Astrocyte of the cerebellum (primary cell): Measurements from ENCODE around the gene CFAP61.

Source experiments
- DNase-seq: peaks from one replicate; pipeline ENCODE4 v3.0.0-alpha.2; 2011; ENCODE audit warnings: low read depth
- H3K4me3 ChIP-seq: 2 replicates; pipeline ENCODE4 v1.5.1; 2011; ENCODE audit warnings: mild to moderate bottlenecking, low read depth, low read length, moderate library complexity
- in situ Hi-C: cut with HindIII; loops from 2 replicates; pipeline ENCODE4 v1.10.0; 2017; ENCODE audit warnings: low sequenced_read_pairs
- TF ChIP-seq, protein P1 (sequence below): IDR thresholded peaks from 2 replicates; pipeline ENCODE4 v1.5.1; 2012; ENCODE audit warnings: low read length, low read depth, moderate library complexity, mild to moderate bottlenecking; ENCODE audit errors: missing control alignments

Gene CFAP61

DNA sequence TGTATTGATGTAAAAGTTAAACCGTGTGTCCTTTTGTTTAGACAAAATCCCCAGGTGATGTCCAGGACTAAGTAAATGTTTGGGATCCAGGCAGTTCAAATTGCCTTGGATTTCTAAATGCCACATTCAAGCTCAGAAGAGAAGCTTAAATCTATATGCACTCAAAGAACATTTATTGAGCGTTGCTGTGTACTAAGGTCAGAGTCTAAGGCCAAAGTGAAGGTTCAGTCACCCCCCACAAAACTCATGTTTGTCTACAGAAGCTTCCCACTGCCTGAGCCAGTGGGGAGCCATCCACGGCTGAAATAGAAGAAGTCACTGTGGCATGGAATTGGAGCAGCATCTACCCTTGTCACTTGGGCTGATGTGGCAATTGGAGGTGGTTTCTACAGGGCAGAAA lies 244.8 kb downstream of the CFAP61 start:
- no peak overlapping the region for H3K4me3 ChIP-seq
- TF ChIP-seq, protein P1, sequence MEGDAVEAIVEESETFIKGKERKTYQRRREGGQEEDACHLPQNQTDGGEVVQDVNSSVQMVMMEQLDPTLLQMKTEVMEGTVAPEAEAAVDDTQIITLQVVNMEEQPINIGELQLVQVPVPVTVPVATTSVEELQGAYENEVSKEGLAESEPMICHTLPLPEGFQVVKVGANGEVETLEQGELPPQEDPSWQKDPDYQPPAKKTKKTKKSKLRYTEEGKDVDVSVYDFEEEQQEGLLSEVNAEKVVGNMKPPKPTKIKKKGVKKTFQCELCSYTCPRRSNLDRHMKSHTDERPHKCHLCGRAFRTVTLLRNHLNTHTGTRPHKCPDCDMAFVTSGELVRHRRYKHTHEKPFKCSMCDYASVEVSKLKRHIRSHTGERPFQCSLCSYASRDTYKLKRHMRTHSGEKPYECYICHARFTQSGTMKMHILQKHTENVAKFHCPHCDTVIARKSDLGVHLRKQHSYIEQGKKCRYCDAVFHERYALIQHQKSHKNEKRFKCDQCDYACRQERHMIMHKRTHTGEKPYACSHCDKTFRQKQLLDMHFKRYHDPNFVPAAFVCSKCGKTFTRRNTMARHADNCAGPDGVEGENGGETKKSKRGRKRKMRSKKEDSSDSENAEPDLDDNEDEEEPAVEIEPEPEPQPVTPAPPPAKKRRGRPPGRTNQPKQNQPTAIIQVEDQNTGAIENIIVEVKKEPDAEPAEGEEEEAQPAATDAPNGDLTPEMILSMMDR = no peak

DNA sequence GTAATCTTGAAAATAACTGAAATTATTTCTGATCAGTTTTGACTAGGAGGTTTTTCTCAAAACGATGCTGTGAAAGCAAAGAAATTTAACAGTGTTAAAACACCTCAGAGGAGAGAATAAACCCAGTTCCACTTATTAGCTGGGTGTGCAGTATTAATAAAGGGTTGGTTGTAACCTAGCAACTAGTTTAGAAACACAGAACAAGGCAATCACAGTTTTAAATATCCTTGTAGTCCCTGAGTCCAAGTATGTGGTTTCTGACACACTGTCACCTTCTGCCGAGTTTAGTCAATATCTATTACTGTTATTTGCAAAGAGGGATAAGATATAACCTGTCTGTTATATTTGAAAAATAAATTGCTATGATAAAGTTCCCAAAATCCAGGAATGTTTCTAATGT lies 245.4 kb downstream of the CFAP61 start:
- no peak for DNase-seq
- TF ChIP-seq, protein P1 = no peak
- in situ Hi-C loops = no loop called here
- no peak overlapping the region for H3K4me3 ChIP-seq

More for the DNA sequence above, 244.8 kb downstream of the CFAP61 start:
- in situ Hi-C loops = no loop called here
- DNase-seq = no peak

DNA sequence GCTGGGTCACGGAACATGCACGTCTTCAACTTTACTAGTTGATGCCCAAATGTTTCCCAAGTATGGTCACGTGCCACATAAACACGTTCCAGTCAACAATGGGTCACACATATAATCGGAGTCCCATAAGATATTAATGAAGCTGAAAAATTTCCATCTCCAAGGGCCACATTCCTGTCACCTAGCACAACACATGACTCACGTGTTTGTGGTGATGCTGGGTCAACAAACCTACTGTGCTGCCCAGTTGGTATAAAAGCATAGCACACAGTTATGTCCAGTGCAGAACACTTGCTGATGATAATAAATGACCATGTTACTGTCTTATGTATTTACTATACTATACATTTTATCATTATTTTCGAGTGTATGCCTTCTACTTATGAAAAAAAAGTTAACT lies 247.6 kb downstream of the CFAP61 start:
- DNase-seq = no peak
- in situ Hi-C loops = no loop called here
- H3K4me3 ChIP-seq = no peak overlapping the region
- TF ChIP-seq, protein P1 = no peak

DNA sequence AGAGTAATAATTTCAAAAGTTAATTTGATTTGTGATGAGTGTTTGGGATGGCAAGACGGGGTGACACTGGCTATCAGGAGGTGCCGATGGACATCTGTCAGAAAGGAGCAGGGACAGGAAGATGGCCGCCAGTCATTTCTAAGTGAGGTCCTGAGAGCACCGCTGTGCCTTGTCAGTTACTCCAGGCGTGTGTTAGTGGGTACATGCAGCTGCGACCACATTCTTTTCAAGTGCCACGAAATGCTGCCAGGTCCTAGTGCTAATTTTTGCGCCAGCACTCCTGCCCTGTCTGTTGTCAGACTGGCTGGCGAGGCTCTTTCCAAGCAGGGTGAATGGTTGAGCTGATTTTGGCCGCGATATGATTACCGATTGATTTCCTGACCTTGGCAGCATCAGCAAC lies 251.0 kb downstream of the CFAP61 start:
- no peak for DNase-seq
- in situ Hi-C loops = no loop called here
- TF ChIP-seq, protein P1 = no peak
- no peak overlapping the region for H3K4me3 ChIP-seq

DNA sequence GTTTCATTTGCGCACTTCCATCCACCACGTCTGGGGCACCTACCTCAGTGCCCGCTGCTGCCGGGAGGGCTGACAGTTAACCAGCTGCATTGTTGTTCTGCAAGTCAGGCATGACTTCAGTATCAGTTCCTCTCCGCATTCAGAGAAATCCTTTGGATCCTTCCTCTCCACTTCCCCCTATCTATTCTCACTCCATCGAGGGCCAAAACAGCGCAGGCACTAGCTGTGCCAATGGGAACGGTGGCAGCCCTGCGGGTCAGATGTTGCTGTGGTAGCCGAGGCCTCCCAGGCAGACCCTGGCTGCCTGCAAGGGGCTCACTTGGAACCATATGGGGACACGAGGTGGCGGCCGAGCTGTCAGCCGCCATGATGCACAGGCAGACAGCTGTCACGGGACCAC lies 251.4 kb downstream of the CFAP61 start:
- TF ChIP-seq, protein P1 = no peak
- H3K4me3 ChIP-seq = no peak overlapping the region
- in situ Hi-C loops = no loop called here
- no peak for DNase-seq

DNA sequence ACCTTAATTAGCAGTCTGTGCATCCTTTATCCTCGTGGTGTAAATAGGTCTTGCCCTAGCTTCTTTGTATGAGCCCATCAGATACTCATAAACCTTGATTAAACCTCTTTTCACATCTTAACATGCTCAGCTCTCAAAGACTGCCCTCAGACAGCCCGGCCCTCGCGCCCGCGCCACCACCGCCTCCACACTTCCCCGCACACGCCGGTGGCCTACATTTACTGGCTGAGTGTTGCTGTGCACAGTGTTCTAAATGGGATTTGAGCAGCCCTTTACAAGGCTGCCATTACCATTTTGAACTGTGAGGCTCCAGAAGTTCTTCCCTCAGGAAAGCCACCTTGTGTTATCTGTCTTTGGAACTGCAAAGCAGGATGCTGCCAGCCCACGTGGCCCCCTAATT lies 252.6 kb downstream of the CFAP61 start:
- in situ Hi-C loops = no loop called here
- TF ChIP-seq, protein P1 = no peak
- no peak overlapping the region for H3K4me3 ChIP-seq
- DNase-seq = no peak

DNA sequence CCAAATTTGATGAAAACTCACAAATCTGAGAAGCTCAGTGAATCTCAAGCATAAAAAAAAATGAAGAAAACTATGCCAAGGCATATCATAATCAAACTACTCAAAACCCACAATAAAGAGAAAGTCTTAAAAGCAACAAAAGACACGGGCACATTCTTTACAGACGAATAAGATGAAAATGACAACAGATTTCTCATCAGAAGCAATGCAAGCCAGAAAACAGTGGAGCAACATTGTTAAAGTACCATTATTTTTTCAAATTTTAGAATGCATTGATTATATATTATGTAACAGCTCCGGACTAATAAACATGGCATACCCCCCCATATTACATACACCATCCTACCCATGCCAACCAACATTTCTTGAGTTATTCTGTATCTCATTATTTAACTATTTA lies 260.2 kb downstream of the CFAP61 start:
- no peak overlapping the region for H3K4me3 ChIP-seq
- DNase-seq = no peak
- in situ Hi-C loops = no loop called here
- TF ChIP-seq, protein P1 = no peak
